HCT116 (cell line): ENCODE data around the gene TCF7. TPM values are rescaled to one million over a fixed set of nuclear protein-coding genes. Genes with fewer than 3 reads are reported as not detected.

Experiments used
- ATAC-seq: fragments of 200-7000 bp; cut with Tn5 transposase; 2 replicates; pipeline ENCODE4 v1.9.1; 2020; ENCODE audit warnings: mild to moderate bottlenecking, moderate library complexity
- BruUV-seq: library from RNA; stranded (reverse); fragments of 400-500 nt; replicated peaks from 2 replicates; lab custom pipeline; 2021; lab: Mats Ljungman, UMichigan
- CTCF ChIA-PET: fragments of 300-600 bp; sonication (Branson Sonifier 250); formaldehyde crosslinking; loops from one replicate; lab custom pipeline; 2021; ENCODE audit warnings: antibody characterized with exemption; lab: Charles Lee
- POLR2A ChIA-PET: fragments of 300-600, 350-600 bp; sonication (Branson Sonifier 250); formaldehyde crosslinking; loops from one replicate; lab custom pipeline; 2021; ENCODE audit warnings: antibody characterized with exemption; lab: Charles Lee
- RAD21 ChIA-PET, 2 experiments: fragments of 300-600 bp; sonication (Branson Sonifier 250); formaldehyde crosslinking; loops; one replicate each; lab custom pipeline; 2023; ENCODE audit warnings: low total read pairs in 2 of 2; ENCODE audit not compliant: uncharacterized antibody in 2 of 2, unreplicated experiment in 2 of 2, low non-redundant PET in 1 of 2; lab: Charles Lee
- DNase-seq: peaks from one replicate; pipeline ENCODE4 v3.0.0-alpha.2; 2010; ENCODE audit warnings: low read depth, low spot score
- H2AFZ ChIP-seq: fragments of 200-600 bp; shearing (Covaris generic), sonication (generic); 2 replicates; pipeline ENCODE4 v1.6.1; 2017; ENCODE audit warnings: low read depth, mixed run types, mixed read lengths, antibody characterized with exemption, low read length; ENCODE audit not compliant: poor library complexity, severe bottlenecking
- H3K27ac ChIP-seq: 2 replicates; pipeline ENCODE4 v1.5.1; 2012; ENCODE audit warnings: low read depth, low read length
- H3K27me3 ChIP-seq: fragments of 200-600 bp; sonication (generic); 2 replicates; pipeline ENCODE4 v1.6.1; 2016; ENCODE audit warnings: mixed run types, low read length, mixed read lengths; ENCODE audit not compliant: insufficient read depth
- H3K36me3 ChIP-seq, 2 experiments: fragments of 200-500 bp in 1 of 2; fragments of 200-600 bp in 1 of 2; sonication (Bioruptor generic) in 1 of 2; sonication (generic) in 1 of 2; 2 replicates each; pipeline versions ENCODE4 v1.5.1 to v1.6.1; 2014 to 2016; ENCODE audit warnings: low read length in 2 of 2, inconsistent platforms in 1 of 2, mixed read lengths in 1 of 2, mixed run types in 1 of 2; ENCODE audit not compliant: insufficient read depth in 2 of 2, control insufficient read depth in 1 of 2
- H3K4me1 ChIP-seq, 2 experiments: fragments of 200-600 bp in 1 of 2; sonication (generic) in 1 of 2; 2 replicates each; pipeline versions ENCODE4 v1.5.1 to v1.6.1; 2012 to 2017; ENCODE audit warnings: low read length in 2 of 2, inconsistent platforms in 1 of 2, mild to moderate bottlenecking in 1 of 2, mixed read lengths in 1 of 2, mixed run types in 1 of 2, moderate library complexity in 1 of 2; ENCODE audit not compliant: insufficient read depth in 2 of 2, control insufficient read depth in 1 of 2
- H3K4me2 ChIP-seq: fragments of 200-600 bp; sonication (generic); 2 replicates; pipeline ENCODE4 v1.6.1; 2017; ENCODE audit warnings: mixed run types, low read length, mixed read lengths
- H3K4me3 ChIP-seq, 2 experiments: fragments of 200-600 bp in 1 of 2; sonication (generic) in 1 of 2; replicated peaks in 1 of 2; 2 replicates each; pipeline ENCODE4 v1.5.1; 2011 to 2016; ENCODE audit warnings: low read length in 2 of 2, control low read depth in 1 of 2, low read depth in 1 of 2, mild to moderate bottlenecking in 1 of 2, mixed read lengths in 1 of 2, mixed run types in 1 of 2
- H3K79me2 ChIP-seq: fragments of 200-600 bp; sonication (generic); 2 replicates; pipeline ENCODE4 v1.6.1; 2017; ENCODE audit warnings: mild to moderate bottlenecking, mixed run types, low read length, moderate library complexity, mixed read lengths; ENCODE audit not compliant: insufficient read depth
- H3K9ac ChIP-seq: fragments of 200-600 bp; sonication (generic); 2 replicates; pipeline ENCODE4 v1.6.1; 2016; ENCODE audit warnings: low read length, mixed read lengths
- H3K9me2 ChIP-seq: fragments of 200-600 bp; sonication (generic), shearing (Covaris generic); 2 replicates; pipeline ENCODE4 v1.6.1; 2017; ENCODE audit warnings: mixed run types, mild to moderate bottlenecking, moderate library complexity; ENCODE audit not compliant: insufficient read depth
- H3K9me3 ChIP-seq, 2 experiments: fragments of 200-500 bp in 1 of 2; fragments of 200-600 bp in 1 of 2; sonication (Bioruptor generic) in 1 of 2; sonication (generic) in 1 of 2; 2 replicates each; pipeline ENCODE4 v1.6.1; 2014 to 2017; ENCODE audit warnings: low read length in 2 of 2, mixed read lengths in 2 of 2, inconsistent platforms in 1 of 2, low read depth in 1 of 2, mild to moderate bottlenecking in 1 of 2, mixed run types in 1 of 2, moderate library complexity in 1 of 2; ENCODE audit not compliant: control insufficient read depth in 1 of 2, insufficient read depth in 1 of 2
- H4K20me1 ChIP-seq: fragments of 200-600 bp; sonication (generic), shearing (Covaris generic); 2 replicates; pipeline ENCODE4 v1.6.1; 2017; ENCODE audit warnings: mixed run types, mild to moderate bottlenecking, moderate library complexity; ENCODE audit not compliant: insufficient read depth
- CBX3 ChIP-seq: IDR thresholded peaks from 2 replicates; pipeline ENCODE4 v1.6.1; 2012; ENCODE audit warnings: low read depth
- CEBPB ChIP-seq: IDR thresholded peaks from 2 replicates; pipeline ENCODE4 v1.6.1; 2012; ENCODE audit warnings: low read depth
- EGR1 ChIP-seq: IDR thresholded peaks from 2 replicates; pipeline ENCODE4 v1.6.1; 2012; ENCODE audit warnings: low read depth
- ELF1 ChIP-seq: IDR thresholded peaks from 2 replicates; pipeline ENCODE4 v1.6.1; 2012; ENCODE audit warnings: low read depth, borderline replicate concordance
- EZH2 ChIP-seq: fragments of 200-600 bp; sonication (generic); IDR thresholded peaks from 2 replicates; pipeline ENCODE4 v1.6.1; 2017; ENCODE audit warnings: antibody characterized with exemption, mixed run types
- EZH2phosphoT487 ChIP-seq: fragments of 200-600 bp; IDR thresholded peaks from 2 replicates; pipeline ENCODE4 v1.6.1; 2018; ENCODE audit warnings: antibody characterized with exemption, borderline replicate concordance
- FOSL1 ChIP-seq: IDR thresholded peaks from 2 replicates; pipeline ENCODE4 v1.6.1; 2012; ENCODE audit warnings: low read depth
- JUND ChIP-seq: IDR thresholded peaks from 2 replicates; pipeline ENCODE4 v1.6.1; 2012
- RAD21 ChIP-seq: IDR thresholded peaks from 2 replicates; pipeline ENCODE4 v1.6.1; 2012; ENCODE audit warnings: low read depth, mild to moderate bottlenecking
- SIN3A ChIP-seq: IDR thresholded peaks from 2 replicates; pipeline ENCODE4 v1.6.1; 2012; ENCODE audit warnings: low read depth
- SP1 ChIP-seq: IDR thresholded peaks from 2 replicates; pipeline ENCODE4 v1.6.1; 2012; ENCODE audit warnings: low read depth
- SRF ChIP-seq: IDR thresholded peaks from 2 replicates; pipeline ENCODE4 v1.6.1; 2012; ENCODE audit warnings: low read depth
- TCF7L2 ChIP-seq: IDR thresholded peaks from 2 replicates; pipeline ENCODE4 v1.7.0; 2011; ENCODE audit warnings: borderline replicate concordance, inconsistent platforms; ENCODE audit not compliant: insufficient read depth, insufficient read length; ENCODE audit errors: extremely low read depth
- YY1 ChIP-seq: IDR thresholded peaks from 2 replicates; pipeline ENCODE4 v1.6.1; 2011; ENCODE audit warnings: low read length, low read depth, moderate library complexity, mild to moderate bottlenecking; ENCODE audit not compliant: insufficient replicate concordance; ENCODE audit errors: extremely low read depth
- ZNF274 ChIP-seq: fragments of 200-500 bp; sonication (Bioruptor generic); IDR thresholded peaks from 2 replicates; pipeline ENCODE4 v1.6.1; 2014; ENCODE audit warnings: mild to moderate bottlenecking, low read depth, low read length, inconsistent platforms
- intact Hi-C: fragments of 100-400 bp; cut with micrococcal nuclease; formaldehyde crosslinking; loops from 2 replicates; pipeline ENCODE4 v1.10.0; 2022
- total RNA-seq: library from RNA; stranded (reverse); gene quantifications from one replicate; pipeline ENCODE4 v1.2.1, GENCODE V29; 2021; ENCODE audit not compliant: unreplicated experiment
- TF ChIP-seq, protein P1 (sequence below): IDR thresholded peaks from 2 replicates; pipeline ENCODE4 v1.6.1; 2012
- TF ChIP-seq, protein P2 (sequence below): IDR thresholded peaks from 2 replicates; pipeline ENCODE4 v1.6.1; 2012
- TF ChIP-seq, protein P3 (sequence below): IDR thresholded peaks from 2 replicates; pipeline ENCODE4 v1.6.1; 2011; ENCODE audit warnings: mild to moderate bottlenecking, low read length, moderate library complexity; ENCODE audit not compliant: insufficient replicate concordance; ENCODE audit errors: extremely low read depth
- TF ChIP-seq, protein P4 (sequence below), 3 experiments: fragments of 200-600 bp in 1 of 3; sonication (generic) in 1 of 3; IDR thresholded peaks in 2 of 3; conservative IDR thresholded peaks in 1 of 3; 2 replicates each; pipeline ENCODE4 v1.5.1; 2012 to 2017; ENCODE audit warnings: low read depth in 2 of 3, low read length in 2 of 3, antibody characterized with exemption in 1 of 3, borderline replicate concordance in 1 of 3, control low read depth in 1 of 3, mild to moderate bottlenecking in 1 of 3, mixed read lengths in 1 of 3, mixed run types in 1 of 3, moderate library complexity in 1 of 3; ENCODE audit not compliant: insufficient read depth in 1 of 3
- TF ChIP-seq, protein P5 (sequence below): IDR thresholded peaks from 2 replicates; pipeline ENCODE4 v1.6.1; 2012; ENCODE audit warnings: low read depth

TCF7 gene
- total RNA-seq, 1 experiment from 2014 or later = 17.8 TPM

DNA sequence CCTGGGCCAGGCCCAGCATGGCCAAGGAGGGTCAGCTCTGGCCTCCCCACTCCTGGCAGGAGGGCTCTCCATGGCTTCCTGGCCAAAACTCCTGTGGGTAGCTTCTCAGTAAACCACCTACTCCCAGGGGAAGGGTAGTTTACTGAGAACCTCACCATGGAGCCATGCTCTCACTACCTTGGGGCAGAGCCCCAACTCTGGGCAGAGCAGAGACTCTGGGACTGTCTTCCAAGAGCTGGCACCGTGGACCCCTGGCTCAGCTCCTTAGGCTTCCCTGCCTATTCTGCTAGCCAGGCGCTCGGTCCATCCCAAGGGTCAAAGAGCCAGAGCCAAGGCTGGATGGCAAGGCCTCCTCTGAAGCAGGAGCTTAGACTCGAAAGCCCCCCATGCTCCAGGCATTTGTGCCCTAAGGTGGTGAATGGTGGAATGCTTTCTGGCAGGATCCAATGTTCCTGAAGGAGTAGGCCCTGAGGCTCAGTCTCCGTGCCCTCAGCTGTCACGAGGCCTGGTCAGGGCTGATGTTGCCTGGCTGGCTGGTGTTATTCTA lies 19.6 kb downstream of the TCF7 start:
- ChIA-PET CTCF (interaction anchor here (1.2 to 1.3 kb wide), 2 partner anchors 8 to 95 kb away, joined by 3 read pairs; no protein-coding TSS in a partner anchor), POLR2A (no interaction called here), RAD21 (no interaction called here)
- intact Hi-C loops = no loop called here
- Histone ChIP-seq H3K9ac (no peak overlapping the region), H4K20me1 (no peaks in the 10 kb centered on the region), H3K36me3 (peaks cover 0 to 8% of the 10 kb centered on the region in 2 experiments; a peak in 3 of 4 replicates), H3K79me2 (0 out of 2 replicates have a peak, but pooled peaks cover 7% of the 10 kb centered on the region), H3K27me3 (no peaks in the 10 kb centered on the region), H3K9me2 (no peaks in the 10 kb centered on the region), H3K4me3 (no peak overlapping the region), H3K27ac (no peak overlapping the region), H2AFZ (no peak overlapping the region), H3K9me3 (no peaks in the 10 kb centered on the region), H3K4me2 (no peak overlapping the region), H3K4me1 (peaks cover 0 to 6% of the 10 kb centered on the region in 2 experiments; a peak in 1 of 4 replicates)
- TF ChIP-seq, protein P1, sequence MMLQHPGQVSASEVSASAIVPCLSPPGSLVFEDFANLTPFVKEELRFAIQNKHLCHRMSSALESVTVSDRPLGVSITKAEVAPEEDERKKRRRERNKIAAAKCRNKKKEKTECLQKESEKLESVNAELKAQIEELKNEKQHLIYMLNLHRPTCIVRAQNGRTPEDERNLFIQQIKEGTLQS = no peak
- TF ChIP-seq ELF1 (no peak), EGR1 (no peak), JUND (no peak), SRF (no peak), YY1 (no peak), TCF7L2 (no peak), EZH2phosphoT487 (no peak), EZH2 (no peak), ZNF274 (no peak), SP1 (no peak), SIN3A (no peak), FOSL1 (no peak), CBX3 (no peak), CEBPB (no peak), RAD21 (no peak)
- TF ChIP-seq, protein P2, sequence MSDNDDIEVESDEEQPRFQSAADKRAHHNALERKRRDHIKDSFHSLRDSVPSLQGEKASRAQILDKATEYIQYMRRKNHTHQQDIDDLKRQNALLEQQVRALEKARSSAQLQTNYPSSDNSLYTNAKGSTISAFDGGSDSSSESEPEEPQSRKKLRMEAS = no peak
- TF ChIP-seq, protein P3, sequence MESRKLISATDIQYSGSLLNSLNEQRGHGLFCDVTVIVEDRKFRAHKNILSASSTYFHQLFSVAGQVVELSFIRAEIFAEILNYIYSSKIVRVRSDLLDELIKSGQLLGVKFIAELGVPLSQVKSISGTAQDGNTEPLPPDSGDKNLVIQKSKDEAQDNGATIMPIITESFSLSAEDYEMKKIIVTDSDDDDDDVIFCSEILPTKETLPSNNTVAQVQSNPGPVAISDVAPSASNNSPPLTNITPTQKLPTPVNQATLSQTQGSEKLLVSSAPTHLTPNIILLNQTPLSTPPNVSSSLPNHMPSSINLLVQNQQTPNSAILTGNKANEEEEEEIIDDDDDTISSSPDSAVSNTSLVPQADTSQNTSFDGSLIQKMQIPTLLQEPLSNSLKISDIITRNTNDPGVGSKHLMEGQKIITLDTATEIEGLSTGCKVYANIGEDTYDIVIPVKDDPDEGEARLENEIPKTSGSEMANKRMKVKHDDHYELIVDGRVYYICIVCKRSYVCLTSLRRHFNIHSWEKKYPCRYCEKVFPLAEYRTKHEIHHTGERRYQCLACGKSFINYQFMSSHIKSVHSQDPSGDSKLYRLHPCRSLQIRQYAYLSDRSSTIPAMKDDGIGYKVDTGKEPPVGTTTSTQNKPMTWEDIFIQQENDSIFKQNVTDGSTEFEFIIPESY = no peak
- TF ChIP-seq, protein P4, sequence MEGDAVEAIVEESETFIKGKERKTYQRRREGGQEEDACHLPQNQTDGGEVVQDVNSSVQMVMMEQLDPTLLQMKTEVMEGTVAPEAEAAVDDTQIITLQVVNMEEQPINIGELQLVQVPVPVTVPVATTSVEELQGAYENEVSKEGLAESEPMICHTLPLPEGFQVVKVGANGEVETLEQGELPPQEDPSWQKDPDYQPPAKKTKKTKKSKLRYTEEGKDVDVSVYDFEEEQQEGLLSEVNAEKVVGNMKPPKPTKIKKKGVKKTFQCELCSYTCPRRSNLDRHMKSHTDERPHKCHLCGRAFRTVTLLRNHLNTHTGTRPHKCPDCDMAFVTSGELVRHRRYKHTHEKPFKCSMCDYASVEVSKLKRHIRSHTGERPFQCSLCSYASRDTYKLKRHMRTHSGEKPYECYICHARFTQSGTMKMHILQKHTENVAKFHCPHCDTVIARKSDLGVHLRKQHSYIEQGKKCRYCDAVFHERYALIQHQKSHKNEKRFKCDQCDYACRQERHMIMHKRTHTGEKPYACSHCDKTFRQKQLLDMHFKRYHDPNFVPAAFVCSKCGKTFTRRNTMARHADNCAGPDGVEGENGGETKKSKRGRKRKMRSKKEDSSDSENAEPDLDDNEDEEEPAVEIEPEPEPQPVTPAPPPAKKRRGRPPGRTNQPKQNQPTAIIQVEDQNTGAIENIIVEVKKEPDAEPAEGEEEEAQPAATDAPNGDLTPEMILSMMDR (IDR thresholded peaks at IDR 0.05 in 2 of 3, conservative IDR thresholded peaks at IDR 0.05 in 1 of 3; ENCODE audit: borderline replicate concordance in 1 of 3, insufficient read depth in 1 of 3, low read depth in 2 of 3, low read length in 2 of 3) = no peak
- TF ChIP-seq, protein P5, sequence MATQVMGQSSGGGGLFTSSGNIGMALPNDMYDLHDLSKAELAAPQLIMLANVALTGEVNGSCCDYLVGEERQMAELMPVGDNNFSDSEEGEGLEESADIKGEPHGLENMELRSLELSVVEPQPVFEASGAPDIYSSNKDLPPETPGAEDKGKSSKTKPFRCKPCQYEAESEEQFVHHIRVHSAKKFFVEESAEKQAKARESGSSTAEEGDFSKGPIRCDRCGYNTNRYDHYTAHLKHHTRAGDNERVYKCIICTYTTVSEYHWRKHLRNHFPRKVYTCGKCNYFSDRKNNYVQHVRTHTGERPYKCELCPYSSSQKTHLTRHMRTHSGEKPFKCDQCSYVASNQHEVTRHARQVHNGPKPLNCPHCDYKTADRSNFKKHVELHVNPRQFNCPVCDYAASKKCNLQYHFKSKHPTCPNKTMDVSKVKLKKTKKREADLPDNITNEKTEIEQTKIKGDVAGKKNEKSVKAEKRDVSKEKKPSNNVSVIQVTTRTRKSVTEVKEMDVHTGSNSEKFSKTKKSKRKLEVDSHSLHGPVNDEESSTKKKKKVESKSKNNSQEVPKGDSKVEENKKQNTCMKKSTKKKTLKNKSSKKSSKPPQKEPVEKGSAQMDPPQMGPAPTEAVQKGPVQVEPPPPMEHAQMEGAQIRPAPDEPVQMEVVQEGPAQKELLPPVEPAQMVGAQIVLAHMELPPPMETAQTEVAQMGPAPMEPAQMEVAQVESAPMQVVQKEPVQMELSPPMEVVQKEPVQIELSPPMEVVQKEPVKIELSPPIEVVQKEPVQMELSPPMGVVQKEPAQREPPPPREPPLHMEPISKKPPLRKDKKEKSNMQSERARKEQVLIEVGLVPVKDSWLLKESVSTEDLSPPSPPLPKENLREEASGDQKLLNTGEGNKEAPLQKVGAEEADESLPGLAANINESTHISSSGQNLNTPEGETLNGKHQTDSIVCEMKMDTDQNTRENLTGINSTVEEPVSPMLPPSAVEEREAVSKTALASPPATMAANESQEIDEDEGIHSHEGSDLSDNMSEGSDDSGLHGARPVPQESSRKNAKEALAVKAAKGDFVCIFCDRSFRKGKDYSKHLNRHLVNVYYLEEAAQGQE = no peak
- DNase-seq (no peak), ATAC-seq (no peak)
- BruUV-seq = no TSS peak
